SU-DHL-6 (cell line): ENCODE measurements around the gene ATRX.

Experiments used
- H2AFZ ChIP-seq: fragments of 200-600 bp; sonication (generic); 2 replicates; pipeline ENCODE4 v1.6.1; 2014; ENCODE audit warnings: low read depth, mild to moderate bottlenecking, moderate library complexity, mixed read lengths, antibody characterized with exemption, low read length; ENCODE audit not compliant: severe bottlenecking
- H3F3A ChIP-seq: fragments of 200-600 bp; shearing (Covaris generic); 2 replicates; pipeline ENCODE4 v1.6.0; 2016; ENCODE audit warnings: antibody characterized with exemption, mild to moderate bottlenecking; ENCODE audit not compliant: insufficient read depth
- H3K27ac ChIP-seq: fragments of 200-600 bp; sonication (generic); 2 replicates; pipeline ENCODE4 v1.5.1; 2016; ENCODE audit warnings: low read depth, mild to moderate bottlenecking, low read length, moderate library complexity, mixed read lengths
- H3K27me3 ChIP-seq: fragments of 200-600 bp; sonication (generic), shearing (Covaris generic); 2 replicates; pipeline ENCODE4 v1.6.0; 2014; ENCODE audit warnings: mild to moderate bottlenecking, low read length
- H3K36me3 ChIP-seq: fragments of 200-600 bp; sonication (generic); 2 replicates; pipeline ENCODE4 v1.6.1; 2014; ENCODE audit warnings: mild to moderate bottlenecking, low read length, mixed read lengths
- H3K4me2 ChIP-seq: fragments of 300-600, 200-600 bp; shearing (Covaris generic), sonication (generic); 2 replicates; pipeline ENCODE4 v1.6.0; 2014; ENCODE audit warnings: low read length, low read depth, mild to moderate bottlenecking; ENCODE audit not compliant: poor library complexity, severe bottlenecking
- H3K4me3 ChIP-seq: fragments of 200-600 bp; sonication (generic); 2 replicates; pipeline ENCODE4 v1.5.1; 2014; ENCODE audit warnings: antibody characterized with exemption, low read length, mild to moderate bottlenecking, mixed read lengths; ENCODE audit not compliant: insufficient read depth, poor library complexity, severe bottlenecking
- H3K79me2 ChIP-seq: fragments of 200-600 bp; sonication (generic); 2 replicates; pipeline ENCODE4 v1.6.1; 2014; ENCODE audit warnings: mild to moderate bottlenecking, low read length, moderate library complexity; ENCODE audit not compliant: insufficient read depth
- H3K9ac ChIP-seq: fragments of 200-600 bp; sonication (generic); 2 replicates; pipeline ENCODE4 v1.7.0; 2014; ENCODE audit warnings: mild to moderate bottlenecking, low read length
- H3K9me2 ChIP-seq: fragments of 200-600 bp; sonication (generic); replicated peaks from 2 replicates; pipeline ENCODE4 v1.6.1; 2014; ENCODE audit warnings: low read length; ENCODE audit not compliant: insufficient read depth
- H3K9me3 ChIP-seq: fragments of 200-600 bp; sonication (generic); 2 replicates; pipeline ENCODE4 v1.6.1; 2014; ENCODE audit warnings: low read length, mixed read lengths; ENCODE audit not compliant: insufficient read depth
- H4K20me1 ChIP-seq: fragments of 200-600 bp; sonication (generic); 2 replicates; pipeline ENCODE4 v1.6.1; 2014; ENCODE audit warnings: low read depth, mild to moderate bottlenecking, antibody characterized with exemption, low read length, moderate library complexity, mixed read lengths
- EZH2phosphoT487 ChIP-seq: fragments of 200-600 bp; sonication (generic), shearing (Covaris generic); conservative IDR thresholded peaks from 2 replicates; pipeline ENCODE4 v1.6.1; 2018; ENCODE audit warnings: mild to moderate bottlenecking, antibody characterized with exemption, low read length, moderate library complexity, mixed read lengths
- TF ChIP-seq, protein P1 (sequence below): fragments of 200-600 bp; sonication (generic); IDR thresholded peaks from one replicate; pipeline ENCODE4 v1.5.1; 2017; ENCODE audit warnings: antibody characterized with exemption, mild to moderate bottlenecking, low read length, moderate library complexity; ENCODE audit not compliant: insufficient read depth, poor library complexity, severe bottlenecking

The ATRX gene

DNA sequence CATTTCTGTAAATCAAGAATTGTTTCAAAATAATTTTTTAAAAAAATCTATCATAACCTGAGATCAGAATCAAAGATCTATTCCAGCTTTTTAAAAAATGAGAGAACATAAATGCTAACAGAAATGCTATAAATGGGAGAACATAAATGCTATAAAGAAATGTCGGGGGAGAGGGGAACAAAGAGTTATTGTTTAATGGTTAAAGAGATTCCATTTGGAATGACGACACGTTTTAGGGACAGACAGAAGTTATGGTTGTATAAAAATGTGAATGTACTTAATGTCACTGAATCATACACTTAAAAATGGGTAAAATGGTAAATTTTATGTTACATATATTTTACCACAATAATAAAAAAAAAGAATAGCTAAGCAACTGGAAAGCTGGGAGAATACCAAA lies 127.1 kb downstream of the ATRX start:
- no peak overlapping the region for H2AFZ ChIP-seq
- no peaks in the 10 kb centered on the region for H3K79me2 ChIP-seq
- no peak overlapping the region for H3K4me2 ChIP-seq
- no peak for TF ChIP-seq EZH2phosphoT487
- TF ChIP-seq, protein P1, sequence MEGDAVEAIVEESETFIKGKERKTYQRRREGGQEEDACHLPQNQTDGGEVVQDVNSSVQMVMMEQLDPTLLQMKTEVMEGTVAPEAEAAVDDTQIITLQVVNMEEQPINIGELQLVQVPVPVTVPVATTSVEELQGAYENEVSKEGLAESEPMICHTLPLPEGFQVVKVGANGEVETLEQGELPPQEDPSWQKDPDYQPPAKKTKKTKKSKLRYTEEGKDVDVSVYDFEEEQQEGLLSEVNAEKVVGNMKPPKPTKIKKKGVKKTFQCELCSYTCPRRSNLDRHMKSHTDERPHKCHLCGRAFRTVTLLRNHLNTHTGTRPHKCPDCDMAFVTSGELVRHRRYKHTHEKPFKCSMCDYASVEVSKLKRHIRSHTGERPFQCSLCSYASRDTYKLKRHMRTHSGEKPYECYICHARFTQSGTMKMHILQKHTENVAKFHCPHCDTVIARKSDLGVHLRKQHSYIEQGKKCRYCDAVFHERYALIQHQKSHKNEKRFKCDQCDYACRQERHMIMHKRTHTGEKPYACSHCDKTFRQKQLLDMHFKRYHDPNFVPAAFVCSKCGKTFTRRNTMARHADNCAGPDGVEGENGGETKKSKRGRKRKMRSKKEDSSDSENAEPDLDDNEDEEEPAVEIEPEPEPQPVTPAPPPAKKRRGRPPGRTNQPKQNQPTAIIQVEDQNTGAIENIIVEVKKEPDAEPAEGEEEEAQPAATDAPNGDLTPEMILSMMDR = no peak
- no peak overlapping the region for H3K4me3 ChIP-seq
- H4K20me1 ChIP-seq = no peaks in the 10 kb centered on the region
- 0 out of 2 replicates have a peak, but pooled peaks cover under 1% of the 10 kb centered on the region for H3K36me3 ChIP-seq
- no peaks in the 10 kb centered on the region for H3K27me3 ChIP-seq
- no peaks in the 10 kb centered on the region for H3F3A ChIP-seq
- no peaks in the 10 kb centered on the region for H3K9me2 ChIP-seq
- no peak overlapping the region for H3K9ac ChIP-seq
- H3K27ac ChIP-seq = no peak overlapping the region
- no peaks in the 10 kb centered on the region for H3K9me3 ChIP-seq

DNA sequence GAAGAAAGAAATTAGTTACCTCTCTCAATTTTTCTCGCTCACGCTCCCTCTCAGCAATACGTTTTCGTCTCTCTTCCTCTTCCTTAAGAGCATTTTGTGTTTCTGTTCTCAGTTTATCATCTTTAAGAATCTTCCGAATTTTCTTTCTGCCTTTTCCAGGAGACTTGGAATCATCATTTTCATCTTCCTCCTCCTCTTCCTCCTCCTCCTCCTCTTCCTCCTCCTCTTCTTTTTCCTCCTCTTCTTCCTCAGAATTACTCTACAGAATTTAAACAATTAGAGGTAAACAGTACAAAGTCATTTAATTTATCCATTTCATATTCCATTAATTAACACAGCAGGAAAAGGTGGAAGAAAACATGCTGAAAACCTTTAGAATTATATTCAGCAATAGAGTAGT lies 133.9 kb downstream of the ATRX start:
- no peak overlapping the region for H3K27ac ChIP-seq
- no peaks in the 10 kb centered on the region for H3K9me2 ChIP-seq
- H3K79me2 ChIP-seq = no peaks in the 10 kb centered on the region
- no peak overlapping the region for H3K4me3 ChIP-seq
- TF ChIP-seq, protein P1 = no peak
- no peak for TF ChIP-seq EZH2phosphoT487
- no peaks in the 10 kb centered on the region for H4K20me1 ChIP-seq
- H3K4me2 ChIP-seq = no peak overlapping the region
- no peaks in the 10 kb centered on the region for H3K27me3 ChIP-seq
- peaks cover 21% of the 10 kb centered on the region; the same call in 1 of the 2 replicates for H3K36me3 ChIP-seq
- no peak overlapping the region for H3K9ac ChIP-seq
- no peaks in the 10 kb centered on the region for H3F3A ChIP-seq
- H2AFZ ChIP-seq = no peak overlapping the region
- H3K9me3 ChIP-seq = no peaks in the 10 kb centered on the region

DNA sequence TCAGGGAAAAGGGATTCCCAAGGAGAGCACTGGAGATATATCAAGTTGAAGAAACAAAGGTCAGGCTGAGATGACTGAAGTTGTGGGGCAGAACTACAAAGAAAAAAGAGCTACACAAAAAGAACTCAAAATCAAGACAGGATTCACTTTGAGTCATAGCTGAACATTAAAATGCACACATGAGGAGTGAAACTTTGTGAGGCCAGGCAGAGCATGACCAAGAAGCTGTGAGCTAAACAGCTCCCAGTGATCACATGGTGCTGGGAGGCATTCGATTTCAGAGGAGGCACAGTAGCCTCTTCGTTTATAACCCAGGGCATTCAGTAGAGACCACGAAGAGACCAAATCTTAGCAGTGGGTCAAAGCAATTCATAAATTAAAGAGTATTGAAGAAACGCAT lies 145.3 kb downstream of the ATRX start:
- H4K20me1 ChIP-seq = no peaks in the 10 kb centered on the region
- TF ChIP-seq, protein P1 = no peak
- no peak for TF ChIP-seq EZH2phosphoT487

More for the DNA sequence above, 145.3 kb downstream of the ATRX start:
- H3F3A ChIP-seq = no peaks in the 10 kb centered on the region
- no peak overlapping the region for H3K4me3 ChIP-seq
- H3K9ac ChIP-seq = no peak overlapping the region
- no peaks in the 10 kb centered on the region for H3K9me2 ChIP-seq
- no peak overlapping the region for H3K27ac ChIP-seq
- H2AFZ ChIP-seq = no peak overlapping the region
- H3K27me3 ChIP-seq = no peaks in the 10 kb centered on the region
- no peak overlapping the region for H3K4me2 ChIP-seq
- H3K79me2 ChIP-seq = no peaks in the 10 kb centered on the region
- H3K36me3 ChIP-seq = peaks cover 15% of the 10 kb centered on the region
- no peaks in the 10 kb centered on the region for H3K9me3 ChIP-seq
